Smooth muscle cell (in vitro differentiated cells): Measurements from ENCODE around the gene FUBP3. TPM values are rescaled to one million over a fixed set of nuclear protein-coding genes. Genes with fewer than 3 reads are reported as not detected.

Source experiments
- DNase-seq: peaks from one replicate; lab custom pipeline; 2025; ENCODE audit not compliant: unreplicated experiment; lab: John Stamatoyannopoulos, UW
- H2AFZ ChIP-seq: fragments of 200-600 bp; sonication (generic); 2 replicates; pipeline ENCODE4 v1.6.0; 2016; ENCODE audit warnings: antibody characterized with exemption, low read depth, mild to moderate bottlenecking
- H3F3A ChIP-seq: fragments of 200-600 bp; sonication (generic); 2 replicates; pipeline ENCODE4 v1.6.0; 2017; ENCODE audit warnings: antibody characterized with exemption, low read depth
- H3K27ac ChIP-seq: fragments of 200-600 bp; sonication (generic); 2 replicates; pipeline ENCODE4 v1.5.1; 2016; ENCODE audit warnings: low read depth, mild to moderate bottlenecking
- H3K27me3 ChIP-seq: fragments of 200-600 bp; sonication (generic); 2 replicates; pipeline ENCODE4 v1.6.1; 2016; ENCODE audit warnings: low read depth, mild to moderate bottlenecking
- H3K36me3 ChIP-seq: fragments of 200-600 bp; sonication (generic); 2 replicates; pipeline ENCODE4 v1.5.1; 2016; ENCODE audit warnings: low read depth
- H3K4me1 ChIP-seq: fragments of 200-600 bp; sonication (generic); 2 replicates; pipeline ENCODE4 v1.5.1; 2016; ENCODE audit warnings: low read depth
- H3K4me2 ChIP-seq: fragments of 200-600 bp; sonication (generic); 2 replicates; pipeline ENCODE4 v1.6.0; 2016; ENCODE audit warnings: mild to moderate bottlenecking
- H3K4me3 ChIP-seq: fragments of 200-600 bp; sonication (generic); 2 replicates; pipeline ENCODE4 v1.5.1; 2016; ENCODE audit warnings: mild to moderate bottlenecking
- H3K79me2 ChIP-seq: fragments of 200-600 bp; sonication (generic); 2 replicates; pipeline ENCODE4 v1.6.0; 2016; ENCODE audit warnings: low read depth, mild to moderate bottlenecking
- H3K9ac ChIP-seq: fragments of 200-600 bp; sonication (generic); 2 replicates; pipeline ENCODE4 v1.6.0; 2016; ENCODE audit warnings: low read depth
- H3K9me3 ChIP-seq: fragments of 200-600 bp; sonication (generic); replicated peaks from 2 replicates; pipeline ENCODE4 v1.5.1; 2016; ENCODE audit warnings: low read depth
- H4K20me1 ChIP-seq: fragments of 200-600 bp; sonication (generic); 2 replicates; pipeline ENCODE4 v1.6.0; 2016; ENCODE audit warnings: low read depth
- WGBS: methylation state at CpG from one replicate; pipeline ENCODE4 v1.1.7; 2016; ENCODE audit warnings: low lambda C conversion rate; 5-methylcytosine and 5-hydroxymethylcytosine counted together
- polyA plus RNA-seq: library from polyadenylated mRNA; unstranded; fragments of >200 nt; fragmentation: Nextera tagmentation; extraction: Ambion mirVana; gene quantifications from 2 replicates; pipeline ENCODE4 v1.2.1, GENCODE V29; 2016
- total RNA-seq: library from RNA; depleted of rRNA; stranded (reverse); fragments of >200 nt; gene quantifications from 2 replicates; pipeline ENCODE4 v1.2.3, GENCODE V29; 2014
- TF ChIP-seq, protein P1 (sequence below): fragments of 200-600 bp; sonication (generic); IDR thresholded peaks from 2 replicates; pipeline ENCODE4 v1.5.1; 2017; ENCODE audit warnings: borderline replicate concordance, mild to moderate bottlenecking, antibody characterized with exemption; ENCODE audit not compliant: insufficient read depth, poor library complexity, severe bottlenecking

The FUBP3 gene
- total and polyA plus RNA-seq, 2 experiments from 2014 or later, result 46.9 to 52.5 TPM

DNA sequence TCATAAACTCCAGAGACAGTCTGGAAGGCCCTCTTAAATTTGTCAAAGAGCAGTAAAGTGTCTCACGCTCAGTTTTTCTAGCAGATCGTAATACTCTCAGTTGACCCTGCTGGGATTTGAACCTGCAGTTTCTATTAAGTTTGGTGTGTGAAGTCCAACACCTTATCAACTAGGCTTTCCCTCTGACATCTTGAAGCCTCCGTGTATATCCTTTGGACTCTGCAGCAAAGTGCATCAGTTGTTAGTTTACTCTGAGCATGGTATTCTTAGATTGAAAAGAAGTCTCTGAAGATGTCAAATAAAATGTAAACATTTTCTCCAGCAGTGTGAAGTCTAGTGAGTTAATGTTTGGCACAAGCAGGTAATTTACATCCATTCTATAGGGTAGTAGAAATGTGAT is 2.4 kb downstream of the FUBP3 start:
- 87% methylated on average over 3 of the region's 3 CpGs for WGBS
- H3K9ac ChIP-seq, result no peak overlapping the region

DNA sequence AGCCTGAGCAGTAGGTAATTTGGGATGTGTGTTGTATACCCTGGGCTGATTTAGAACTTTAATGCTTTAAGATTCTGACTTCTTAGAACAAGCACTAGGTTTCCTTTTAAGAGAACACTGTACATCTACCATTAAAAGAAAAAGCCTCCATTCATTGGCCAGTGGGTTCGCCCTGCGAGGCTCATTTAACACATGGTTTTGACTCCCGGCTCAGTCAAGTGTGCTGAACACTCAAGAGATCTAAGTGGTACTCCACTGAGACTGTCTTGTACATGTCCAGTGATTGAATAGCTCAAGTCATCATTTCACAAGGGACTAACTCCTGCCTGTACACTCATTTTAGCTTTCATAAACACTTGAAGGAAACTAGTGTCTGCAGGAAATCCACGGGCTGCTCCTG is 3.9 kb downstream of the FUBP3 start:
- Histone ChIP-seq H3F3A (no peaks in the 10 kb centered on the region), H3K4me1 (peaks cover 8% of the 10 kb centered on the region), H3K4me3 (no peak overlapping the region), H4K20me1 (peaks cover 86% of the 10 kb centered on the region), H3K27me3 (no peaks in the 10 kb centered on the region), H2AFZ (no peak overlapping the region), H3K4me2 (no peak overlapping the region), H3K79me2 (peaks cover 87% of the 10 kb centered on the region), H3K27ac (no peak overlapping the region), H3K36me3 (no peaks in the 10 kb centered on the region), H3K9me3 (no peaks in the 10 kb centered on the region), H3K9ac (no peak overlapping the region)
- WGBS, result 96% methylated on average over 4 of the region's 4 CpGs
- TF ChIP-seq, protein P1, sequence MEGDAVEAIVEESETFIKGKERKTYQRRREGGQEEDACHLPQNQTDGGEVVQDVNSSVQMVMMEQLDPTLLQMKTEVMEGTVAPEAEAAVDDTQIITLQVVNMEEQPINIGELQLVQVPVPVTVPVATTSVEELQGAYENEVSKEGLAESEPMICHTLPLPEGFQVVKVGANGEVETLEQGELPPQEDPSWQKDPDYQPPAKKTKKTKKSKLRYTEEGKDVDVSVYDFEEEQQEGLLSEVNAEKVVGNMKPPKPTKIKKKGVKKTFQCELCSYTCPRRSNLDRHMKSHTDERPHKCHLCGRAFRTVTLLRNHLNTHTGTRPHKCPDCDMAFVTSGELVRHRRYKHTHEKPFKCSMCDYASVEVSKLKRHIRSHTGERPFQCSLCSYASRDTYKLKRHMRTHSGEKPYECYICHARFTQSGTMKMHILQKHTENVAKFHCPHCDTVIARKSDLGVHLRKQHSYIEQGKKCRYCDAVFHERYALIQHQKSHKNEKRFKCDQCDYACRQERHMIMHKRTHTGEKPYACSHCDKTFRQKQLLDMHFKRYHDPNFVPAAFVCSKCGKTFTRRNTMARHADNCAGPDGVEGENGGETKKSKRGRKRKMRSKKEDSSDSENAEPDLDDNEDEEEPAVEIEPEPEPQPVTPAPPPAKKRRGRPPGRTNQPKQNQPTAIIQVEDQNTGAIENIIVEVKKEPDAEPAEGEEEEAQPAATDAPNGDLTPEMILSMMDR, result no peak
- no peak for DNase-seq

More for the DNA sequence above, 2.4 kb downstream of the FUBP3 start:
- no peaks in the 10 kb centered on the region for H3K36me3 ChIP-seq
- DNase-seq, result no peak
- no peak overlapping the region for H3K4me3 ChIP-seq
- H3K27ac ChIP-seq, result no peak overlapping the region
- H3K4me1 ChIP-seq, result peaks cover 8% of the 10 kb centered on the region
- H3K27me3 ChIP-seq, result no peaks in the 10 kb centered on the region
- H2AFZ ChIP-seq, result no peak overlapping the region
- H3F3A ChIP-seq, result peaks cover 5% of the 10 kb centered on the region
- H3K79me2 ChIP-seq, result peaks cover 73% of the 10 kb centered on the region
- peaks cover 71% of the 10 kb centered on the region for H4K20me1 ChIP-seq
- no peaks in the 10 kb centered on the region for H3K9me3 ChIP-seq
- no peak overlapping the region for H3K4me2 ChIP-seq
- TF ChIP-seq, protein P1, result no peak

DNA sequence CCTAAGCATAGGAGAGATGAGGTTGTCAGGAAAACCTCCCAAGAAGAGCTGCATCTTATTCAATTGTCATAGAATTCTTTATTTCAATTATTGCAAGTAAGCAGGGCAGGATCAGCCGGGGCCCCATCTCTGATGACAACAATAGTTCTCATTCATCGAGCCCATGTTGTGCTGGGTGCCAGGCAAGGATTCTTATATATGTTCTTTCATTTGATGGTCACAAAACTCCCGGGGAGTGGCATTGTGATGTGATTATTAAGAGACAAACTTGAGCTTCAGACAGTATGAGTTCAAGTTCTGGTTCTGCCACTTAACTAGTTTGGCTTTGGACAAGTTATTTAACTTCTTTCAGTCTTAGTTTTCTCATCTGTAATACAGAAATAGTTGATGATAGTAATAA is 8.5 kb downstream of the FUBP3 start:
- no peaks in the 10 kb centered on the region for H3K27me3 ChIP-seq
- H3K27ac ChIP-seq, result no peak overlapping the region
- H3F3A ChIP-seq, result no peaks in the 10 kb centered on the region
- no peak overlapping the region for H3K9ac ChIP-seq
- H4K20me1 ChIP-seq, result peaks cover 99% of the 10 kb centered on the region
- H3K4me1 ChIP-seq, result no peaks in the 10 kb centered on the region
- H2AFZ ChIP-seq, result no peak overlapping the region
- no peaks in the 10 kb centered on the region for H3K9me3 ChIP-seq
- H3K4me3 ChIP-seq, result no peak overlapping the region
- TF ChIP-seq, protein P1, result no peak
- DNase-seq, result no peak
- H3K4me2 ChIP-seq, result no peak overlapping the region
- 97% methylated on average over 3 of the region's 3 CpGs for WGBS
- H3K36me3 ChIP-seq, result no peaks in the 10 kb centered on the region
- H3K79me2 ChIP-seq, result peaks cover 96% of the 10 kb centered on the region

DNA sequence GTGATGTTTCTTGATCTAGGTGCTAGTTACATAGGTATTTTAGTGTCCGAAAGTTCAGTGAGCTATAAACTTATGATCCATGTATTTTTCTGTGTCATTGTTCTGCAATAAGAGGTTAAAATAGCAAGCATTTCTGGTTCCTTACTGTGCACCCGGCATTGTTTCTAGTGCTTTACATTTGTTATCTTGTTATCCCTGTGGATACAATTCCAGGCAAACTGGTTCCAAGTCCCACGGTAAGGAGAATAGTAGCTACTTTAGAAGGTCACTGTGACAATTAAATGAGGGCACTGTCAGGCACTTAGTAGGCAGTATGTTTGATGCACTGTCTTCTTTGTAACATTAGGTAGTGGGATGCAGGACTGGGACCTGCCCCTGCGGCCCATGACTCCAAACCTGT is 9.0 kb downstream of the FUBP3 start:
- 86% methylated on average over 4 of the region's 4 CpGs for WGBS
- no peaks in the 10 kb centered on the region for H3K9me3 ChIP-seq
- H3K9ac ChIP-seq, result no peak overlapping the region
- no peaks in the 10 kb centered on the region for H3F3A ChIP-seq
- no peak overlapping the region for H2AFZ ChIP-seq
- H3K4me3 ChIP-seq, result no peak overlapping the region
- DNase-seq, result no peak
- H3K27me3 ChIP-seq, result no peaks in the 10 kb centered on the region
- H3K4me1 ChIP-seq, result no peaks in the 10 kb centered on the region
- TF ChIP-seq, protein P1, result no peak
- peaks cover 96% of the 10 kb centered on the region for H3K79me2 ChIP-seq
- no peak overlapping the region for H3K4me2 ChIP-seq
- H3K27ac ChIP-seq, result no peak overlapping the region
- peaks cover 99% of the 10 kb centered on the region for H4K20me1 ChIP-seq
- H3K36me3 ChIP-seq, result no peaks in the 10 kb centered on the region
